Mucosa of descending colon (tissue), 3 donors: Measurements from ENCODE around the gene ENDOU. TPM values are rescaled to one million over a fixed set of nuclear protein-coding genes. Genes with fewer than 3 reads are reported as not detected.

ENCODE experiments used
- ATAC-seq: fragments of 200-7000 bp; cut with Tn5 transposase; one replicate; pipeline ENCODE4 v1.9.1; 2020; ENCODE audit warnings: mild to moderate bottlenecking, moderate library complexity
- DNase-seq, 3 donors: peaks; one replicate each; pipeline ENCODE4 v3.0.0-alpha.2; 2020
- H3K36me3 ChIP-seq: fragments of 200-600 bp; one replicate; pipeline ENCODE4 v1.8.0; 2021; ENCODE audit warnings: low read depth, mild to moderate bottlenecking
- H3K4me1 ChIP-seq: fragments of 200-600 bp; one replicate; pipeline ENCODE4 v1.8.0; 2021; ENCODE audit warnings: low read depth, mild to moderate bottlenecking
- H3K4me3 ChIP-seq: fragments of 200-600 bp; one replicate; pipeline ENCODE4 v1.8.0; 2021; ENCODE audit warnings: mild to moderate bottlenecking
- H3K9me3 ChIP-seq: fragments of 200-600 bp; one replicate; pipeline ENCODE4 v1.8.0; 2021; ENCODE audit warnings: mild to moderate bottlenecking
- intact Hi-C, 2 donors: fragments of 100-400 bp; cut with DNase I in 1 of 2; cut with micrococcal nuclease in 1 of 2; formaldehyde crosslinking; loops; one replicate each; pipeline versions ENCODE4 v1.11.0 to v1.11.1; 2022; cut with DNase I, micrococcal nuclease
- total RNA-seq, 3 donors: library from RNA; stranded (reverse); fragmentation: NEBNext Ultra II Directional in 2 of 3; extraction: Animal tissue kit (Norgen Biotek cat#: 25700) in 2 of 3; gene quantifications; one replicate each; pipeline versions ENCODE4 v1.2.1 to v1.2.4, GENCODE V29; 2021 to 2023
- TF ChIP-seq, protein P1 (sequence below): fragments of 200-600 bp; IDR thresholded peaks from one replicate; pipeline ENCODE4 v1.8.0; 2022; ENCODE audit warnings: antibody characterized with exemption, mild to moderate bottlenecking
- donor health status: DM: no; HTN: no; CAD: no; lungs with moderate emphysema.
- donor health status: DM: no; HTN: no; CAD: no.
- donor health status: DM: no; HTN: yes; CAD: no.

Gene ENDOU
- total RNA-seq, 3 donors from 2014 or later, result 0.19 to 0.31 TPM; not detected in 1

DNA sequence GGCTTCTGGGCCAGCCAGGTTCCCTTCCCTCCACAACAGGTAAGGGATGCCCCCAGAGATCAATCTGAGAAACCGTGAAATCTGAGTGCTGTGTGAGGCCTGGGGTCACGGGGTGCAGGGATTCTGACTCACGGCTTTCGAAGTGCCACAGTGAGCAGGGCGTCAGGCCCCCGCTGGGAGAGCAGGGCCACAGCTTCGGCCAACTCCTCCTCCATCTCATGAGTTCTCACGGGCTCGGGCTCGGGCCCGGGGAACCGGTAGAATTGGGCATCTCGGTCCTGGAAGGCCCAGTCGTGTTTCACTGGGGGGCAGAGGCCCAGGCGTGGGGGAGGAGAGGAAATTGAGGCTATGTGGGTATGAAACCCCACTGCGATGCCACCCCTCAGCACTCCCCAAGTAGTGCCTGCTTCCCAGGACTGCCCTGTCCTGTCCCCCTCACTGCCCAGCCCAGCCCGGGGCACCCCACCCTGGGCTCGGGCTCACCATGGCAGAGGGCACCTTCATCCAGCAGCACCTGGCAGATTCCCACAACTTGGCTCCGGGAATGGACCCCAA lies 25.7 kb upstream of the ENDOU start:
- peaks cover 33% of the 10 kb centered on the region for H3K4me1 ChIP-seq
- intact Hi-C loops, result no loop called here
- DNase-seq, result peak in 2 of 3 donors; percentile 30 to 47
- TF ChIP-seq, protein P1, sequence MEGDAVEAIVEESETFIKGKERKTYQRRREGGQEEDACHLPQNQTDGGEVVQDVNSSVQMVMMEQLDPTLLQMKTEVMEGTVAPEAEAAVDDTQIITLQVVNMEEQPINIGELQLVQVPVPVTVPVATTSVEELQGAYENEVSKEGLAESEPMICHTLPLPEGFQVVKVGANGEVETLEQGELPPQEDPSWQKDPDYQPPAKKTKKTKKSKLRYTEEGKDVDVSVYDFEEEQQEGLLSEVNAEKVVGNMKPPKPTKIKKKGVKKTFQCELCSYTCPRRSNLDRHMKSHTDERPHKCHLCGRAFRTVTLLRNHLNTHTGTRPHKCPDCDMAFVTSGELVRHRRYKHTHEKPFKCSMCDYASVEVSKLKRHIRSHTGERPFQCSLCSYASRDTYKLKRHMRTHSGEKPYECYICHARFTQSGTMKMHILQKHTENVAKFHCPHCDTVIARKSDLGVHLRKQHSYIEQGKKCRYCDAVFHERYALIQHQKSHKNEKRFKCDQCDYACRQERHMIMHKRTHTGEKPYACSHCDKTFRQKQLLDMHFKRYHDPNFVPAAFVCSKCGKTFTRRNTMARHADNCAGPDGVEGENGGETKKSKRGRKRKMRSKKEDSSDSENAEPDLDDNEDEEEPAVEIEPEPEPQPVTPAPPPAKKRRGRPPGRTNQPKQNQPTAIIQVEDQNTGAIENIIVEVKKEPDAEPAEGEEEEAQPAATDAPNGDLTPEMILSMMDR, result no peak
- H3K4me3 ChIP-seq, result no peak overlapping the region
- H3K36me3 ChIP-seq, result no peaks in the 10 kb centered on the region
- no peaks in the 10 kb centered on the region for H3K9me3 ChIP-seq
- no peak for ATAC-seq

DNA sequence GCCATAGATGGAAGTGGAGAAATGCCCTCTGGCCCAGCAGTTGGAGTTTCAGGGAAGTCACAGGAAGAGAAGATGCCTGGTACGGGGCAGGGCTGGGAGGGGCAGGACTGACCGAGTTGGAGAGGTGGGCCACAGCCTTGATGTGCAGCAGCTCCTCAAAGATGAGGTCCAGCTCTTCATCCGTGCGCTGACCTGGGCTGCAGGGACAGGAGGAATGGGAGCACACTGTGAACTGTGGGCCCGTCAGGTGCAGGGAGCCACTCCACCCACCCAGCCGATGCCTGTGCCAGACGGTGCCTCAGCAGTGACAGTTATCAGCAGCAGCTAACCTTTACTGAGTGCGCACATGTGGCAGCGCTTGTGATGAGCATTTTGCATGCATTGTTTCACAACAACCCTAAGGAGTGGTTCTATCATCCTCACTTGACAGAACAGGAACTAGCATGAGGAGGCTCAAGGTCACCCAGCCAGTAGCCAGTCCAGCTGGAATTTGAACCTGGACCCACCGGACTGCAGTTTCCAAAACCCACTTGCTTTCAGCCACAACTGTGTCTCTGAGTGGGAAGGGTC lies 25.0 kb upstream of the ENDOU start:
- no peak for ATAC-seq

DNA sequence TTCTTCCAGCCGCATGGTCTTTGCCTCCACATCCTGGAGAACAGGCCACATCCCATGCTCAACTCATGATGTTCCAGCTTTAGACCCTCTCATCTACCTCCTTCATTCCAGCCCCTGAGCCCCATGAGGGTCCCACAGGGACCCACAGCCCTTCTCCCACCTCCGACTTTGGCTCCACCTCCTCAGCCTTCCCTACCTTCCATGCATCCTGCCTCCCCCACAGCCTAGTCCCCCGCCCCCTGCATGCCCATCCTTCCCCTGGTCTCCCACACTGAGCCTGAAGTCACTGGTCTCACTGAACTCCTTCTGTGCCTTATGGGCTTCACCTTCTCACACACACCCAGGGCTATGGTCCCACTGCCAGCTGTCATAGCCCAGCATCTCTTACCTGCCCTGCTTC lies 23.6 kb upstream of the ENDOU start:
- Histone ChIP-seq H3K9me3 (no peaks in the 10 kb centered on the region), H3K36me3 (no peaks in the 10 kb centered on the region), H3K4me3 (no peak overlapping the region), H3K4me1 (peaks cover 14% of the 10 kb centered on the region)
- TF ChIP-seq, protein P1, result no peak
- no peak for ATAC-seq
- no peak for DNase-seq
- intact Hi-C loops, result loop anchor here in 1 of 2 donors (10.0 kb wide), 1 partner anchor 86 kb away; no protein-coding TSS in a partner anchor

More for the DNA sequence above, 25.0 kb upstream of the ENDOU start:
- H3K4me1 ChIP-seq, result peaks cover 26% of the 10 kb centered on the region
- DNase-seq, result peak in 2 of 3 donors; percentile 25 to 53
- H3K36me3 ChIP-seq, result no peaks in the 10 kb centered on the region
- H3K9me3 ChIP-seq, result no peaks in the 10 kb centered on the region
- TF ChIP-seq, protein P1, result no peak
- intact Hi-C loops, result no loop called here
- no peak overlapping the region for H3K4me3 ChIP-seq

DNA sequence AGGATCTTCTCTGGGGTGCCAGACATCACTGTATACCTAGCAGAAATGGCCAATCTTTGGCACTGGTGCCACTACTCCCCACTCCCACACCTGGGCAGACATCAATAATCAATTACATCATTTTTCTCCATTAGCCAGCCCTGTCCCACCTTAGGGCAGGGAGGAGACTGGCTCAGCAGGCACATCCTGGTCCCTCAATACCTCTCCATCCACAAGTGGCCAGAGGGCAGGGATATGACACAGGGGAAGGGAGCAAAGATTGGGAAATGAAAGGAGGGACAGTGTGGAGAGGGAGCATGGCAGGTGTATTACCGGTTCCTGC lies 23.2 kb upstream of the ENDOU start:
- H3K9me3 ChIP-seq, result no peaks in the 10 kb centered on the region
- no peak overlapping the region for H3K4me3 ChIP-seq
- no peaks in the 10 kb centered on the region for H3K36me3 ChIP-seq
- DNase-seq (no peak), ATAC-seq (no peak)
- H3K4me1 ChIP-seq, result peaks cover 9% of the 10 kb centered on the region
- TF ChIP-seq, protein P1, result no peak
- intact Hi-C loops, result loop anchor here in 1 of 2 donors (10.0 kb wide), 1 partner anchor 86 kb away; no protein-coding TSS in a partner anchor

- ATAC-seq (no peak), DNase-seq (no peak)
- TF ChIP-seq, protein P1, result no peak
- Histone ChIP-seq H3K4me3 (no peak overlapping the region), H3K36me3 (no peaks in the 10 kb centered on the region), H3K4me1 (peaks cover 3% of the 10 kb centered on the region), H3K9me3 (no peaks in the 10 kb centered on the region)
- intact Hi-C loops, result loop anchor here in 1 of 2 donors (10.0 kb wide), 1 partner anchor 87 kb away; no protein-coding TSS in a partner anchor
These were observed 22.6 kb upstream of the ENDOU start for GRCh38 chr12:47747596-47748506.
